ENCODE measurements around the gene PTCSC3. TPM values are rescaled to one million over a fixed set of nuclear protein-coding genes. Genes with fewer than 3 reads are reported as not detected.

The PTCSC3 gene
- total and polyA plus RNA-seq, 10 of the 15 experiments (the other 5 are each of a cell fraction or from before 2014, with no cell fraction given): not detected

DNA sequence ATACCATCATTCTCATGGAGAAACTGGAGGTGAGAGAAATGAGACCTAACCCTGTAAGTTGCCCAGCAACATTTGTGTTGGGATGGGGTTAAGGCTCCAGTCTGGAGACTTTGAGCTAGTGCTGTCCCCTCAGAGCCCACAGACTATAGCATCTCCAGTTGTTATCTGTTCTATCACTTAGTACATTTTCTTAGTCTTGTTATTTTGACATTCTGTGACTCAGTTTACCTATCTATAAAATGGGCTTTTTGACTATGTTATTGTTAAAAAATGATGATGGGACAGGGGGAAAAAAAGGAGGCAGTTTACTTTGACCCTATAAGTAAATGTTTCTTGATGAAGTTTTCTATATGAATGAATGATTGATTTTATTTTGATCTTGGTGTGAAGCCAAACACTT, 45.8 kb upstream of the PTCSC3 start:
- Histone ChIP-seq H3K27me3 (replicated peaks in 1 of 2; ENCODE audit: control insufficient read depth in 2 of 2, insufficient read depth in 2 of 2, low read length in 1 of 2) (no peaks in the 10 kb centered on the region; a peak in 1 of 4 replicates), H3K79me2 (ENCODE audit: control insufficient read depth, insufficient read depth, low read length) (no peaks in the 10 kb centered on the region), H3K4me2 (ENCODE audit: control insufficient read depth, insufficient read depth) (no peak overlapping the region), H3K36me3 (ENCODE audit: control insufficient read depth in 2 of 2, insufficient read depth in 2 of 2, low read length in 1 of 2) (no peaks in the 10 kb centered on the region), H4K20me1 (ENCODE audit: control insufficient read depth, insufficient read depth) (no peaks in the 10 kb centered on the region), H2AFZ (ENCODE audit: control insufficient read depth, low read depth, low read length) (no peak overlapping the region), H3K9me3 (replicated peaks; ENCODE audit: control insufficient read depth, insufficient read depth, low read length) (no peaks in the 10 kb centered on the region), H3K27ac (ENCODE audit: control insufficient read depth, insufficient read depth) (no peak overlapping the region), H3K4me3 (no peak overlapping the region), H3K4me1 (ENCODE audit: control insufficient read depth, insufficient read depth, low read length) (no peaks in the 10 kb centered on the region), H3K9ac (ENCODE audit: control insufficient read depth, insufficient read depth, low read length) (no peak overlapping the region)
- intact Hi-C loops (cut with micrococcal nuclease; ENCODE audit: unreplicated experiment): no loop called here
- no peak for ATAC-seq
- ChIA-PET RAD21 (ENCODE audit: unreplicated experiment) (interaction anchor here (0.6 kb wide), 1 partner anchor 12 kb away, joined by 3 read pairs; no protein-coding TSS in a partner anchor), SMC1A (ENCODE audit: uncharacterized antibody, unreplicated experiment) (interaction anchor here (0.9 kb wide), 1 partner anchor 37 kb away, joined by 3 read pairs; no protein-coding TSS in a partner anchor), POLR2A (no interaction called here), CTCF (interaction anchor here (1.1 kb wide), 1 partner anchor 24 kb away, joined by 3 read pairs; no protein-coding TSS in a partner anchor)
- in situ Hi-C loops (cut with MboI): no loop called here
- FAIRE-seq: no peak
- TF ChIP-seq SPI1 (IDR thresholded peaks at IDR 0.05; ENCODE audit: borderline replicate concordance, insufficient read depth, low read depth, low read length) (no peak), BMI1 (IDR thresholded peaks at IDR 0.05; ENCODE audit: borderline replicate concordance) (no peak), STAT1 (conservative IDR thresholded peaks at IDR 0.05) (no peak), ZNF384 (IDR thresholded peaks at IDR 0.05; ENCODE audit: borderline replicate concordance, low read depth, low read length) (no peak)
- DNase-seq (ENCODE audit: low read depth, low spot score): no peak
- BruUV-seq (replicated peaks): no TSS peak

DNA sequence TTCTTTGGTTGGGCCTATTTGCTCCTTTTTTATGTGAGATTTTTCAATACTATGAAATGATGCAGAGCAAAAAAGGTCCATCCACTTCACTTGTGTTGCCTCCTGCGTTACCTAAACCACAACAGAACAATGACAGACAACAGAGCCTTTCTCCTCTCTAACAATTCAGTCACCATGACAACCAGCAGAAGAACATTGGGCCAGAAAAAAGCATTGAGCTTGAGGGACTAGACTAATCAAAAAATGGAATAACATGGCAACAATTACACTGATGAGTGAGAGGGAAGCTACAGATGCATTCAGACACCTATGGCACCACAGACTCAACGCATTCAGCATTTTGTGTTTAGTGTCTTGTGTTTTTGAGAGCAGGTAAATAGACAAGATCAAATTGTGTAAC, 44.6 kb upstream of the PTCSC3 start:
- no peak overlapping the region for H3K4me2 ChIP-seq (ENCODE audit: control insufficient read depth, insufficient read depth)
- no peak for FAIRE-seq
- H3K36me3 ChIP-seq (ENCODE audit: control insufficient read depth in 2 of 2, insufficient read depth in 2 of 2, low read length in 1 of 2): no peaks in the 10 kb centered on the region
- BruUV-seq (replicated peaks): no TSS peak
- ChIA-PET SMC1A (ENCODE audit: uncharacterized antibody, unreplicated experiment) (no interaction called here), CTCF (no interaction called here), RAD21 (ENCODE audit: unreplicated experiment) (no interaction called here), POLR2A (no interaction called here)
- no peak for DNase-seq (ENCODE audit: low read depth, low spot score)
- no peak for TF ChIP-seq ZNF274 (IDR thresholded peaks at IDR 0.05; ENCODE audit: insufficient read depth, insufficient read length)
- TF ChIP-seq BHLHE40 (IDR thresholded peaks at IDR 0.05; ENCODE audit: borderline replicate concordance in 1 of 2, low read depth in 2 of 2, low read length in 1 of 2): no peak
- TF ChIP-seq, protein P1, sequence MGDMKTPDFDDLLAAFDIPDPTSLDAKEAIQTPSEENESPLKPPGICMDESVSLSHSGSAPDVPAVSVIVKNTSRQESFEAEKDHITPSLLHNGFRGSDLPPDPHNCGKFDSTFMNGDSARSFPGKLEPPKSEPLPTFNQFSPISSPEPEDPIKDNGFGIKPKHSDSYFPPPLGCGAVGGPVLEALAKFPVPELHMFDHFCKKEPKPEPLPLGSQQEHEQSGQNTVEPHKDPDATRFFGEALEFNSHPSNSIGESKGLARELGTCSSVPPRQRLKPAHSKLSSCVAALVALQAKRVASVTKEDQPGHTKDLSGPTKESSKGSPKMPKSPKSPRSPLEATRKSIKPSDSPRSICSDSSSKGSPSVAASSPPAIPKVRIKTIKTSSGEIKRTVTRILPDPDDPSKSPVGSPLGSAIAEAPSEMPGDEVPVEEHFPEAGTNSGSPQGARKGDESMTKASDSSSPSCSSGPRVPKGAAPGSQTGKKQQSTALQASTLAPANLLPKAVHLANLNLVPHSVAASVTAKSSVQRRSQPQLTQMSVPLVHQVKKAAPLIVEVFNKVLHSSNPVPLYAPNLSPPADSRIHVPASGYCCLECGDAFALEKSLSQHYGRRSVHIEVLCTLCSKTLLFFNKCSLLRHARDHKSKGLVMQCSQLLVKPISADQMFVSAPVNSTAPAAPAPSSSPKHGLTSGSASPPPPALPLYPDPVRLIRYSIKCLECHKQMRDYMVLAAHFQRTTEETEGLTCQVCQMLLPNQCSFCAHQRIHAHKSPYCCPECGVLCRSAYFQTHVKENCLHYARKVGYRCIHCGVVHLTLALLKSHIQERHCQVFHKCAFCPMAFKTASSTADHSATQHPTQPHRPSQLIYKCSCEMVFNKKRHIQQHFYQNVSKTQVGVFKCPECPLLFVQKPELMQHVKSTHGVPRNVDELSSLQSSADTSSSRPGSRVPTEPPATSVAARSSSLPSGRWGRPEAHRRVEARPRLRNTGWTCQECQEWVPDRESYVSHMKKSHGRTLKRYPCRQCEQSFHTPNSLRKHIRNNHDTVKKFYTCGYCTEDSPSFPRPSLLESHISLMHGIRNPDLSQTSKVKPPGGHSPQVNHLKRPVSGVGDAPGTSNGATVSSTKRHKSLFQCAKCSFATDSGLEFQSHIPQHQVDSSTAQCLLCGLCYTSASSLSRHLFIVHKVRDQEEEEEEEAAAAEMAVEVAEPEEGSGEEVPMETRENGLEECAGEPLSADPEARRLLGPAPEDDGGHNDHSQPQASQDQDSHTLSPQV (IDR thresholded peaks at IDR 0.05): no peak
- WGBS (ENCODE audit: insufficient coverage, insufficient replicate concordance, low lambda C conversion rate, missing lambda C conversion rate): 0% methylated on average over 2 of the region's 2 CpGs
- no peaks in the 10 kb centered on the region for H3K79me2 ChIP-seq (ENCODE audit: control insufficient read depth, insufficient read depth, low read length)
- no peak overlapping the region for H2AFZ ChIP-seq (ENCODE audit: control insufficient read depth, low read depth, low read length)
- ATAC-seq: no peak
- no peak overlapping the region for H3K4me3 ChIP-seq
- intact Hi-C loops (cut with micrococcal nuclease; ENCODE audit: unreplicated experiment) (no loop called here), in situ Hi-C loops (cut with MboI) (no loop called here)
- no peaks in the 10 kb centered on the region; a peak in 1 of 4 replicates for H3K27me3 ChIP-seq (replicated peaks in 1 of 2; ENCODE audit: control insufficient read depth in 2 of 2, insufficient read depth in 2 of 2, low read length in 1 of 2)
- H3K27ac ChIP-seq (ENCODE audit: control insufficient read depth, insufficient read depth): no peak overlapping the region
- H3K4me1 ChIP-seq (ENCODE audit: control insufficient read depth, insufficient read depth, low read length): no peaks in the 10 kb centered on the region
- no peak overlapping the region for H3K9ac ChIP-seq (ENCODE audit: control insufficient read depth, insufficient read depth, low read length)
- no peaks in the 10 kb centered on the region for H4K20me1 ChIP-seq (ENCODE audit: control insufficient read depth, insufficient read depth)
- H3K9me3 ChIP-seq (replicated peaks; ENCODE audit: control insufficient read depth, insufficient read depth, low read length): no peaks in the 10 kb centered on the region
